Measurements from ENCODE around the gene ZNF343. TPM values are rescaled to one million over a fixed set of nuclear protein-coding genes. Genes with fewer than 3 reads are reported as not detected.

The ZNF343 gene
- total RNA-seq, 1 experiment from 2014 or later: 3.4 TPM

DNA sequence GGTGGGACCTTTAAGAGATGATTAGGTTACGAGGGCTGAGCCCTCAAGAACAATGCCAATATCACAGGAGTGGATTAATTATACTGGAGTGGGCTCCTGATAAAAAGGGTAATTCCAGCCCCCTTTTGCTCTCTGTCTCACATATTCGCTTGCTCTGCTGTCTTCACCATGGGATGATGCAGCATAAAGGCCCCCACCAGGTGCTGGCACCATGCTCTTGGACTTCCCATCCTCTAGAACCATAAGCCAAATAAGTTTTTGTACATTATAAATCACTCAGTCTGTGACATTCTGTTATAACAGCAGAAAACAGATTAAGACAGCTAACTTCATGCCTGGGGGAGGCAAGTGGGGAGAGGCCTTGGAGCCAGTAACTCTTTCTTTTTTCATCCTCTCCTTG is 28.3 kb downstream of the ZNF343 start:
- no CpG with 5 or more reads among the region's 2 CpGs for WGBS (ENCODE audit: extremely low coverage, insufficient read length, low lambda C conversion rate)
- H3K14ac ChIP-seq (ENCODE audit: insufficient read depth, low read length): no peak overlapping the region
- no peaks in the 10 kb centered on the region for H4K20me1 ChIP-seq (ENCODE audit: control insufficient read depth, insufficient read depth, insufficient read length)
- H3K4me2 ChIP-seq (ENCODE audit: insufficient read depth, insufficient read length, low read length): no peak overlapping the region
- no peaks in the 10 kb centered on the region for H3K27me3 ChIP-seq (ENCODE audit: insufficient read depth, low read length)
- H2AK5ac ChIP-seq (ENCODE audit: insufficient read length, low read length): no peak overlapping the region
- no peaks in the 10 kb centered on the region for H3K23me2 ChIP-seq (ENCODE audit: insufficient read length, low read depth, low read length, poor library complexity, severe bottlenecking)
- H3K27me3 Mint-ChIP-seq (ENCODE audit: low read depth): peaks cover 8% of the 10 kb centered on the region
- TF ChIP-seq, protein P1, sequence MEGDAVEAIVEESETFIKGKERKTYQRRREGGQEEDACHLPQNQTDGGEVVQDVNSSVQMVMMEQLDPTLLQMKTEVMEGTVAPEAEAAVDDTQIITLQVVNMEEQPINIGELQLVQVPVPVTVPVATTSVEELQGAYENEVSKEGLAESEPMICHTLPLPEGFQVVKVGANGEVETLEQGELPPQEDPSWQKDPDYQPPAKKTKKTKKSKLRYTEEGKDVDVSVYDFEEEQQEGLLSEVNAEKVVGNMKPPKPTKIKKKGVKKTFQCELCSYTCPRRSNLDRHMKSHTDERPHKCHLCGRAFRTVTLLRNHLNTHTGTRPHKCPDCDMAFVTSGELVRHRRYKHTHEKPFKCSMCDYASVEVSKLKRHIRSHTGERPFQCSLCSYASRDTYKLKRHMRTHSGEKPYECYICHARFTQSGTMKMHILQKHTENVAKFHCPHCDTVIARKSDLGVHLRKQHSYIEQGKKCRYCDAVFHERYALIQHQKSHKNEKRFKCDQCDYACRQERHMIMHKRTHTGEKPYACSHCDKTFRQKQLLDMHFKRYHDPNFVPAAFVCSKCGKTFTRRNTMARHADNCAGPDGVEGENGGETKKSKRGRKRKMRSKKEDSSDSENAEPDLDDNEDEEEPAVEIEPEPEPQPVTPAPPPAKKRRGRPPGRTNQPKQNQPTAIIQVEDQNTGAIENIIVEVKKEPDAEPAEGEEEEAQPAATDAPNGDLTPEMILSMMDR (conservative IDR thresholded peaks at IDR 0.05): no peak
- no peak overlapping the region for H4K8ac ChIP-seq (replicated peaks; ENCODE audit: insufficient read length, low read depth, low read length)
- H3K9me3 ChIP-seq (ENCODE audit: control insufficient read depth, low read depth, low read length): no peaks in the 10 kb centered on the region
- no peak overlapping the region for H2AFZ ChIP-seq (ENCODE audit: low read length)
- no peaks in the 10 kb centered on the region for H3K79me2 ChIP-seq (ENCODE audit: insufficient read depth, low read length)
- DNase-seq: no peak
- H3K4me3 Mint-ChIP-seq: no peak overlapping the region
- H3K36me3 Mint-ChIP-seq (ENCODE audit: insufficient read depth in 1 of 3, low read depth in 3 of 3): peaks cover 0 to 13% (median 10%) of the 10 kb centered on the region in 3 experiments; a peak in 2 of 7 replicates
- no peak overlapping the region for H3K4ac ChIP-seq (ENCODE audit: low read depth, low read length)
- H2BK15ac ChIP-seq (ENCODE audit: low read depth, low read length): no peak overlapping the region
- H3K4me1 Mint-ChIP-seq: peaks cover under 1 to 5% of the 10 kb centered on the region in 2 experiments; a peak in 3 of 4 replicates
- no peak overlapping the region for H2BK5ac ChIP-seq (ENCODE audit: insufficient read length, low read length)
- no peak overlapping the region for H3K18ac ChIP-seq (ENCODE audit: insufficient read length, low read depth, low read length)
- no peak overlapping the region for H4K91ac ChIP-seq (ENCODE audit: insufficient read length, low read depth, low read length)
- no peak overlapping the region for H3K9ac ChIP-seq (ENCODE audit: extremely low read depth, insufficient read length, low read length)
- no peaks in the 10 kb centered on the region for H3K9me3 Mint-ChIP-seq
- no peaks in the 10 kb centered on the region for H3K79me1 ChIP-seq (ENCODE audit: insufficient read depth, low read depth, low read length, poor library complexity, severe bottlenecking)
- H3K23ac ChIP-seq (ENCODE audit: insufficient read length, low read depth, low read length): no peak overlapping the region
- H2BK12ac ChIP-seq (ENCODE audit: insufficient read length, low read depth, low read length): no peak overlapping the region
- H3K4me1 ChIP-seq (ENCODE audit: insufficient read depth, low read length): no peaks in the 10 kb centered on the region; the same call in 1 of the 2 replicates
- H2BK120ac ChIP-seq (ENCODE audit: low read depth, low read length, poor library complexity, severe bottlenecking): no peak overlapping the region
- no peak overlapping the region for H4K5ac ChIP-seq (ENCODE audit: insufficient read length, low read depth, low read length)
- no peak overlapping the region for H3T11ph ChIP-seq (ENCODE audit: low read length)
- no peak overlapping the region for H3K27ac ChIP-seq (ENCODE audit: insufficient read length, low read depth, low read length)
- no peak overlapping the region for H2BK20ac ChIP-seq (ENCODE audit: low read depth, low read length, poor library complexity, severe bottlenecking)
- H3K56ac ChIP-seq (ENCODE audit: insufficient read length, low read depth, low read length): no peak overlapping the region
- no peak overlapping the region for H3K27ac Mint-ChIP-seq
